GM12801 (cell line): ENCODE data around the gene PNPLA1.

Experiments used
- CTCF ChIP-seq: IDR thresholded peaks from one replicate; pipeline ENCODE4 v1.5.1; 2011; ENCODE audit warnings: control low read depth; ENCODE audit not compliant: insufficient read length; ENCODE audit errors: extremely low read depth

PNPLA1 gene

GRCh38 chr6:36324715-36325114 lies 54.9 kb downstream of the PNPLA1 start:
- no peak for TF ChIP-seq CTCF

GRCh38 chr6:36326356-36326995 lies 56.6 kb downstream of the PNPLA1 start:
- TF ChIP-seq CTCF = no peak

- TF ChIP-seq CTCF = no peak
Observed at GRCh38 chr6:36327226-36327918, 57.5 kb downstream of the PNPLA1 start.

GRCh38 chr6:36327919-36328236 lies 58.0 kb downstream of the PNPLA1 start:
- no peak for TF ChIP-seq CTCF

- no peak for TF ChIP-seq CTCF
Observed at GRCh38 chr6:36328600-36328999, 58.7 kb downstream of the PNPLA1 start.

GRCh38 chr6:36329798-36330291 lies 60.0 kb downstream of the PNPLA1 start:
- no peak for TF ChIP-seq CTCF

GRCh38 chr6:36330366-36330765 lies 60.5 kb downstream of the PNPLA1 start:
- no peak for TF ChIP-seq CTCF
